HG02943 (cell line): ENCODE results near the gene PDCD5.
"Not testable (repeated sequence)": the region's sequence is repeated elsewhere in the genome, so short reads cannot be mapped to it uniquely, and the experiment has no call there.

Source experiments
- ATAC-seq: cut with Tn5 transposase; IDR thresholded peaks from one replicate; pipeline ENCODE4 v1.9.1; 2021; ENCODE audit warnings: mild to moderate bottlenecking, low read depth, moderate library complexity; ENCODE audit not compliant: unreplicated experiment

Gene PDCD5

DNA sequence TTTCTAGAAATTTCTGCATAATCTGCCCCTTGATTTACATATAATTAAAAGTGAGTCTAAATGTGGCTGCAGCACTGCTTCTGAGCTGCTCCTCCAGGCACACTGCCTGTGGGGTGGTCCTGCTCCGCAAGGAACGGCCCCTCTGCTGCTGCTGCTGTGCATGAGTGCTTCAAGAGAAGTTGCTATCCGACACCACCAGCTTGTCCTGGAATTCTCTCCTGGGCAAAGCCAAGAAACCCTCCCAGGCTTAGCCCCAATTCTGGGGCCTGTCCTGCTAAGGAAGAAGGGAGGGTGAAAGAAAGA is 7.5 kb upstream of the PDCD5 start:
- ATAC-seq: no peak

DNA sequence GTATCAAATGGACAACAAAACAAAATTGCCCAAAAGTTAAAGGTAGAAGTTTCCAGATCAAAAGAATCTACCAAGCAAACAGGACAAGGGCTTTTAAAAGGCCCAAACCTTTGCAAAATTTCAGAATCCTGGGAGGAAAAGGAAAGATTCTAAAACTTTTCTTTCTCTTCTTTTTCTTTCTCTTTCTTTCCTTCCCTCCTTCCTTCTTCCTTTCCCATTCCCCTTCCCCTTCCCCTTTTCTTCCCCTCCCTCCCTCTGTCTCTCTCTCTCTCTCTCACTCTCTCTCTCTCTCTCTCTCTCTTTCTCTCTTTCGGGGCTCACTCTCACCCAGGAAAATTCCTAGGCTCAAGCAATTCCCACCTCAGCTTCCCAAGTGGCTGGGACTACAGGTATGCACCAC is 4.2 kb upstream of the PDCD5 start:
- ATAC-seq: no peak

DNA sequence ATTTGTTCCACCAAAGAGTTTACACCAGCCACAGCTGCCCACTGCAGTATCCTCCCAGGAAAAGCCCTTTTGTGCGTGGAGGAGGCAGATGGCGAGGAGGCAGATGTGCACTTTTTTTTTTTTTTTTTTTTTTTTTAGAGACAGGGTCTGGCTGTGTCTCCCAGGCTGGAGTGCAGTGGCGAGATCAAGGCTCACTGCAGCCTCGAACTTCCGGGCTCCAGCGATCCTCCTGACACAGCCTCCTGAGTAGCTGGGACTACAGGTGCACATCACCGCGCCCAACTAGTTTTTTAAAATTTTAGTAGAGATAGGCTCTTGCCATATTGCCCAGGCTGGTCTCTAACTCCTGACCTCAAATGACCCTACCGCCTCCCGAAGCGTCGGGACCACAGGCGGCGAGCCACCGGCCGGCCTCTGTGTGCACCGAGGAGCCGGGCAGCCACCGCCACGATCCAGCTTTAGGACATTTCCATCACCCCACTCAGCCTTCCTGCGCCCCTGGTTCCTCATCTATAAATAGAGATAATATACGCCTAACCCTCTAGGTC is 563 bp upstream of the PDCD5 start:
- peak; percentile 25 for ATAC-seq

DNA sequence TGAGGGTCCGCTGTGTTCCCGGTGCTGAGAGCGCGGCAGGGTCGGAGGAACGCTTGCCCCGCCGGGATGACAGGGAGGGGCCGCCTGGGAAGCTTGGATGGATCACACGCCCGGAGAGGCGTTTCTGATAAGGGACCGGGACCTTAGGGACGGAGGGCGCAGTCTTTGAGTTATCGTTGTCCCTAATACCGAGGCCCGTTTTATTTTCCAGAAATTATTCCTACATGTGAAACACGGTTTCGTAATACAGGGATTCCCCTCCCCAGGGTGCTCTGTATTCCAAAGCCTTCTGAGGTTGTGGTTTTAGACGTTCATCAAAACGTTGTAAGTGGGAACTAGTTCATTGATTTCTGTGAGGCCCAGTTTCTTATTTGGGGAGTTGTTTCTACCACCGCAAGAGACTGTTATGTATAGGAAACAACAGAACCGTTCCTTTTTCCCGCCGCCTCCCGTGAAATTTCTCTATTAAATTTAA is 752 bp downstream of the PDCD5 start:
- no peak for ATAC-seq

DNA sequence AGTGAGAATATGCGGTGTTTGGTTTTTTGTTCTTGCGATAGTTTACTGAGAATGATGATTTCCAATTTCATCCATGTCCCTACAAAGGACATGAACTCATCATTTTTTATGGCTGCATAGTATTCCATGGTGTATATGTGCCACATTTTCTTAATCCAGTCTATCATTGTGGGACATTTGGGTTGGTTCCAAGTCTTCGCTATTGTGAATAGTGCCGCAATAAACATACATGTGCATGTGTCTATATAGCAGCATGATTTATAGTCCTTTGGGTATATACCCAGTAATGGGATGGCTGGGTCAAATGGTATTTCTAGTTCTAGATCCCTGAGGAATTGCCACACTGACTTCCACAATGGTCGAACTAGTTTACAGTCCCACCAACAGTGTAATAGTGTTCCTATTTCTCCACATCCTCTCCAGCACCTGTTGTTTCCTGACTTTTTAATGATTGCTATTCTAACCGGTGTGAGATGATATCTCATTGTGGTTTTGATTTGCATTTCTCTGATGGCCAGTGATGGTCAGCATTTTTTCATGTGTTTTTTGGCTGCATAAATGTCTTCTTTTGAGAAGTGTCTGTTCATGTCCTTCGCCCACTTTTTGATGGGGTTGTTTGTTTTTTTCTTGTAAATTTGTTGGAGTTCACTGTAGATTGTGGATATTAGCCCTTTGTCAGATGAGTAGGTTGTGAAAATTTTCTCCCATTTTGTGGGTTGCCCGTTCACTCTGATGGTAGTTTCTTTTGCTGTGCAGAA is 6.9 kb downstream of the PDCD5 start:
- not testable (repeated sequence) for ATAC-seq

DNA sequence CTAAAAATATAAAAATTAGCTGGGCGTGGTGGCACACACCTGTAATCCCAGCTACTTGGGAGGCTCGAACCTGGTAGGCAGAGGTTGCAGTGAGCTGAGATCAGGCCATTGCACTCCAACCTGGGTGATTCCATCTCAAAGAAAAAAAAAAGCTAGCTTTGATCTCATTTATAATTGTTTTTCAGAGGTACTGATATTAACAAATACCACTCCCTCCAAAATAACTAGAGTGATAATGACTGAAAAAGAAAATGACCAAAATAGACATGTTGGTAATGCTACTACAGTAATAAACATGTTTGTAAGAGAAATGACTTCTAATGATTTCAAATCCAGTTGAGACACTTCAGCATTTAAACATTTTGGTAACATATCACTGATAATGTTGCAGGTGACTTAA is 13.0 kb downstream of the PDCD5 start:
- ATAC-seq: no peak

DNA sequence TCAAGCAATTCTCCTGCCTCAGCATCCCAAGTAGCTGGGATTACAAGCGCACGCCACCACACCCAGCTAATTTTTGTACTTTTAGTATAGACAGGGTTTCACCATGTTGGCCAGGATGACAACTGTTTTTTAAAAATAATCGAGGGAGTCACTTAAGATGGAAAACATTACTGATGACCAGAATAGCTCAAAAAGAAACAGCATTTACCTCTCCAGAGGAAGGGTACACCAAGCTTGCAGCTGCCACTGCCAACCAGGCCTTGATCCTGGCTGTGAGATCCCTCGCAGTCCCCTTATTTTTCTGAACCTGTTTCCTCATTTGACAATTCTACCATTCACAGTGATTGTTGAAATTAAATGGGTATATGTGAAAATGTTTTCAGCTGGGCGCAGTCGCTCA is 14.5 kb downstream of the PDCD5 start:
- ATAC-seq: no peak

DNA sequence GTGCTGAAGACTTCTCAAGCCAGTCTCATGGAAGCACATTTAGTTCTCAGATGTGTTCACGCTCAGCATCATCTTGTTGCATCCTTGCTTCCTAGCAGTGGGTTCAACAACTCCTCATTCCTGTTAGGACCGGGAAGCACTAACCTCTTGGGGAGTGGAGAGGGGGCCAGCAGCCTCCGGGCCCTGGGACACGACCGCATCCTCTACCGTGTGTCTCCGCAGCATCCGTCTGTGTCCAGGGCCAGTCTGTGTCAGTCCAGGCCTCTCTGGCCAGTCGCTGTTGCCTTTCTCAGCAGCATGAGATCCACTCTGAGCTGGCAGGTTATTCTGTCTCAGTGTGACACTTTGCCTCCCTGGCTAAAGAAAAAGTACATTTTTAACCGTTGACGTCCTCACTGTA is 17.0 kb downstream of the PDCD5 start:
- ATAC-seq: no peak

DNA sequence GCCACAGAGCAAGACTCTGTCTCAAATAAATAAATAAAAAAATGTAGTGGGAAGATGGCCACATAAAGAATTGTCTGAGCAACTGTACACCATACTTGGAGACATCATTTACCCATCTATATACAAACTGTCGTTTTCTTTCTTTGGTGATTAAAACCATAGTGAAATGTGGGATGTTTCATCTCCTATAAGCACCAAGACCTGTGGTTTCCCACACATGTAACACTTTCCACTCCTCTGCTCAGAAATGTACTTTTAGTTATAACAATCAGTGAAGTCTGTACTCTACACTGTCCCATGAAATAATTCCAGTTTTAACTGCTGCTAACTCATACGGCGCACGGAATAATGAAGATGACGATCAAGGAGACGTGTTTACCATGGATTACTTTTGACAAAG is 18.3 kb downstream of the PDCD5 start:
- no peak for ATAC-seq

DNA sequence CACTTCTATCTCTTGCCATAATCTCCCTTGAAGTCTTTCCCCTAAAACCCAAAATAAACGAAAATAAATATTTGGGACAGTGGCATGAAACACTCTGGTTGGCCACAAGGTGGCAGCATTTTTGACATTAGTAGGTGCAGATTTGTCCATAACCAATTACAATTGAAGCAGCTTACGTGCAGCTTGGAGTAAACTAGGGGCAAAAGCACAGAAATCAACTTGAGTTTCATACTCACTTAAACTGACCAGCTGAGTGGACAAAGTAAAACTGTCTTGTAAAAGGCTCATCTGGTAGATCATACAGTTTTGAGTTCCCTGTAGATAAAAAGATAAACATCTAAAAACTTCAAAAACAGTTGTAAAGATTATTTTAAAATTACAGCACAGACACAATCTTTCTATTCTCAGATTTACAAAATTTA is 18.8 kb downstream of the PDCD5 start:
- ATAC-seq: no peak

DNA sequence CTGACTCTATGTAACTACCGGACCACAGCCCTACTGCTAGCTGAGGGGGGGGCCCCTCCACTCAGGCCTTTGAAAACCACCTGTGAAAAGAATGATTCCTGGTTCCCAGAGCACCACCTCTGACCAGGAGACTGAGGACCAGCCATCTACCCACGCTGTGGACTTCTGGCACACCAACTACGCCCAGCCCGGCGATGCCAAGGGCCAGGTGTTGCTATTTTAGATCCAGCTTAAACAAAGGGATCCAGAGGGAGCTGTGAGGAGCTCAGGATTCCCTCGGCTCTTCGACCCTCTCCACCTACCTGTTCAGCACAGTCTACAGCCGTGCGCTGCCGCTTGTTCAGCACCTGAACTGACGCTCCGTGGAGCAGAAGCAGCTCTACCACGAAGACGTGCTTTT is 23.0 kb downstream of the PDCD5 start:
- no peak for ATAC-seq

DNA sequence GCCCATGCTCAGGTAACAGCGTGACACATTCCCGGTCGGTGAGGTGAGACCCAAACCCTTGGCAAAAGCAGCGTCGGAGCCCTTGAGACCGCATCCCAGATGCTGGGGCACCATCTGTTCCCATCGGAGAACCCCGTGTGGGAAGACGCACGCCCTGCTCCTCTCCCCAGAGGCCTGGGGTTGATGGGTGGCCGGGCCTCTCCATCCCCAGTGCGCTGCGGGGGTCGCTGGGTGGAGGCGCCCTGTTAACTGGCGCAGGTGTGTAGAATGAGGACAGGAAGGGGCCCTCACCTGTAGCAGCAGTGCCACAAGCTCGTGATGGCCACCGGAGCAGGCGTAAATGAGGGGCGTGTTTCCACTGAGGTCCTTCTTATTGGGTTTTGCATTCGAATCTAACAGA is 24.6 kb downstream of the PDCD5 start:
- ATAC-seq: no peak

DNA sequence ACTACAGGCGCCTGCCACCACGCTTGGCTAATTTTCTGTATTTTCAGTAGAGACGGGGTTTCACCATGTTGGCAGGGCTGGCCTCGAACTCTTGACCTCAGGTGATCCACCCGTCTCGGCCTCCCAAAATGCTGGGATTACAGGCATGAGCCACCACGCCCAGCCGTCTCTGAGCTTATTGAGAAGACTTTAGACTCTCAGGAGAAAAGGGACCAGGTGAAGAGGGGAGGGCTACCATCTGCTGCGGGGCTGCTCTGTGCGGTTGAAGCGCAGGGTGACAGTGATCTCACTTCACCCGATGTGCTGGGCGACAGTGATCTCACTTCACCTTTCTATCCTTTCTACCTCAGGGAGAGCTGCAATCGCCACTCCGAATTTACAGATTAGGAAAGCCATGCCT is 25.3 kb downstream of the PDCD5 start:
- no peak for ATAC-seq

DNA sequence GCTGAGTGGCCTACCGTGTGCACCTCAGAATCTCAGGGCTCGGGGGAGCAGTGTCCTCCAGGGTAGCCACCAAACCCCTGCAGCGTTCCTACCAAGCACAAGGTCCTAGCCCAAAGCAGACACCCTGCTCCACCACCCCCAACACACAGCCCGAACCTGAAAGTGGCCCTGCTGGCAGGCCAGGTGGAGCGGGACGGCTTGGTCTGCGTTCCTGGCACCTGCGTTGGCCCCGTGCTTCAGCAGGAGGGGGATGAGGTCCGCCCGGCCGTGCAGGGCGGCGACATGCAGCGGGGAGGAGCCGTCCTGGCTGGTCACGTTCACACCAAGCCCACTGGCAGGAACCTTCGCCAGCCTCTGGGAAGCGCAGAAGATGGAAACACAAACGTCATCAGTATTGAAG is 26.5 kb downstream of the PDCD5 start:
- ATAC-seq: no peak

DNA sequence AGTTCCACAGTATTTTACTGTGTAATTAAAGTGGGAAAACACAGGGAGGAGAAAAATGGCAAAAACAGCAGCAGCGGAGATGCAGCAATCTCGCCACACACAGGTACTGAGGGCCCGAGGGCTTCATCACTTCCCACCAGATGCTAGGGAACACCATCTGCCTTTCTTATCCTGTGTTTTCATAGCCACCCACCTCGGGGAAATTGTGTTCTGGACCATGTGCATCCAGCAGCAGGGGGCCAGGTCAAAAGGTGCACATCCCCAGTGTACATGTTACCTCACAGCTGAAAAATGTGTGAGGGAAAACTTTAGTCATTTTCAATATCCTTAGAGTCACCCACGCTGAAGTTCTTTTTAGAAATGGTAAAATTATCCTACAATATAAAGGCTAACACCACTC is 30.2 kb downstream of the PDCD5 start:
- ATAC-seq: no peak

DNA sequence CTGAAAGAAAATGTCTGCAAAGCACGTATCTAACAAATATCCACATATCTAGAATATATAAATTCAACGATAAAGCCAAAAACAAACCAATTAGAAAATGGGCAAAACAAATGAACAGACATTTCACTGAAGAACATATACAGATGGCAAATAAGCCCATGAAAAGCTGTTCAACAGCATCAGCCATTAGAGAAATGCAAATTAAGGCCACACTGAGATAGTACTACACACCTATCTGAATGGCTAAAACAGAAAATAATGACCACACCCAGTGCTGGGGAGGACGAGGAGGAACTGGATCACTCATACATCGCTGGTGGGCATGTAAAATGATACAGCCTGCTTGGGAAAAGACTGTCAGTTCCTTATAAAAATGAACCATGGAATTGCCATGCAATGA is 32.0 kb downstream of the PDCD5 start:
- ATAC-seq: no peak

DNA sequence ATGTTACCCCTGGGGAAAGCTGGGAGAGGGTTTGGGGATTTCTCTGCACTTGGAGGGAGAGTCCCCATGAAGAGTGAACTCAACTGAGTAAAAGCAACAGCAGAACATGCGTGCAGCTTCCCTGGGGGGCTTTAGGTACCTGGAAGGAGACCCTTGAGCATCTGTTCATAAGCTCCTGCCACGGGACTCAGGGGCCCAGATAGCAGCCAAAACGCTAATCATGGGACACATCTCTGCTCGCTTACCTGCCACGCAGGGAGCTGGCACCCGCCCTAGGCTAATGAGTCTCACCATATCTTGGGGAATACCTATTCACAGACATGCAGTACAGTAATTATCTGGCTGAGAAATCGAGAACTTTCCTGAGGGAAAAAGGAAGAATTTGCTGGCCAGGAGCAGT is 33.9 kb downstream of the PDCD5 start:
- ATAC-seq: no peak

DNA sequence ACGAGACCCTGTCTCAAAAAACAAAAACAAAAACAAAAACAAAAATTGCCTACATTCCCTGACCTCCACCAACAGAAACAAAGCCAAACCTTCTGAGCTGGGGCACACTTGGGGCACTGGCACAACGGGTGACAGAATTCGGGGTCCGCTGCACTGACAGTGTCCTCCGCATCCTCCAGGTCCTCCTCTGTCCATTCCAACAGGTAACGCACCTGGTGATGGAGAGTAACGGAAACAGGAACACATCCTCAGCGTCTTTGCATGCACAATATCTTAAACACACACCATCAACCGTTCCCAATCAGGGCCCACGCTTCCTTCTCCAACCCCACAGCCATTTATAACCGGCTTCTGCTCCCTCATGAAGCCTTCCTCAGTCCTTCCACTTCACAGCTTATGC is 34.6 kb downstream of the PDCD5 start:
- no peak for ATAC-seq

DNA sequence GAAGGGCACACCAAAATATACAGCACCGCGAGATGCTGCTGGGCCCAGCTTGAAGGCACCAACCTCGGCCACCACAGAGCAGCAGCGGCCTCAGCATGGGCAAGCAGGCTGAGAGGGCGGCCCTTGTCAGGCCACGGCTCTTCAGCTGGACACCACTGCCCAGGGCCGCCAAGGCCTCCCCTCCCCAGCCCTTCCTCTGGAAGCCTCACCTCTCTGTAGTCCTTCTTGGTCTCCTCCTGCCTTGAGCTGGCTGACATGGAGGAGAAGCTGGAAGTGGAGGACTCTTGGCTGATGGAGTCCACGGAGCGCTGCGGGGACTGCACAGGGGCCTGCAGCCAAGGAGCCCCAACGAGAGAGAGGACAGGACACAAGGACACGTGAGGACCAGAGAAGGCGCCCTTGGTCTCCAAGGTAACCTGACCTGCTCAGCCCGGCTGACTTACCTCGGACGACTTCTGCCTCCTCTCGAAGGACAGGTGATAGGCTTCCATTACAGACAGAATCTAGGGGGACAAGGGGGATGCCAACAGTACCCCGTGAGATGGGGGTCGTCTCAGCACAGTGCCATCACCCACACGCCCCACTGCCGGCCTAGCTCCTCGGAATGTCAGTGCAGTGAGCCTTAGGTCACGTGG is 38.2 kb downstream of the PDCD5 start:
- no peak for ATAC-seq

DNA sequence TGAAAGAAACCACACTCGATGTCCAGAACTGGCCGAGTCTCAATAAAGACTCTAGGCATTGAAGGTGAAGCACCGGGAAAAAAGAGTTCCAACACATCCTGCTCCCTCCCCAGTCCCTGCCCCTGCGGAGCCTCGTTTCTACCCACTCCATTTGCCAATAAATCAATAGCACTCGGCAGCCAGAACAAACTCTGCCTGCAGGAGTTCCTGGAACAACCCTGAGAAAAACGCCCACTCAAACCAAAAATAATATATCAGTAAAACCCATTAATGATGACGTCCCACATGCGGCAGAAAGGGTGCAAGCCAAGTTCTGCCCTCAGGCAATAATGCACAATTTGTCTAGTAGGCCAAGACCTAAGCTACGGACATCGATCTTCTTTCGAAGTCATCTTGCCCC is 41.0 kb downstream of the PDCD5 start:
- no peak for ATAC-seq

DNA sequence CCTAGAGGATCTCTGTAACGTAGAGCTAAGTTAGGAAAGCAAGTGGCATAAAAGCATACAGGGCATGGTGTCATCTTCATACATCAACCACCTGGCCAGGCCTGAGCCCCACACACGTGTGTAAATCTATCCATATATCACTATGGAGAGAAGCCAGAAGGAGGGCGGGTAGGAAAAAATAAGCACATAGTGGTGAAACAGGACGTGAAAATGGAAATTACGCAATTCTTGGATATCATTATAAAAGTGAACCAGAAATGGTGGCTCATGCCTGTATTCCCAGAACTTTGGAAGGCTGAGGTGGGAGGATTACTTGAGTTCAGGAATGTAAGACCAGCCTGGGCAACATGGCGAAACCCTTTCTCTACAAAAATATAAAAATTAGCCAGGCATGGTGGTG is 43.4 kb downstream of the PDCD5 start:
- no peak for ATAC-seq

DNA sequence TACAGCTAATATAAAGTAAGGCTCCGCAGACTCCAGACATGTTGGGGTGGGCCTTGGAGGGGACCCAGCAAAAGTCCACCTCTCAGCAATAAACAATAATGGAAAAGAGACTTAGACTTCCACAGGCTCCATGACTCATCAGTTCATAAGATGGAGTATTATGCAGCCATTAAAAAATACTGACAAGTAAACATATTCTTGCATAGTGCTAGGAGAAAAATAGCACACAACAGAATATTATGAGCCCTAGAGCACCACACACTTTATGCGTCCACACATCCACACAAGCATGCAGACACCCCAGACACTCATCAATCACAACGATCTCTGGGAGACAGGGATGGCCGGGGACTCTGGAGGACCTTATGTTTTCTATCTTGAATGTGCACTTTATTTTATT is 46.0 kb downstream of the PDCD5 start:
- no peak for ATAC-seq
